Measurements from ENCODE around the gene VASH2. TPM values are rescaled to one million over a fixed set of nuclear protein-coding genes. Genes with fewer than 3 reads are reported as not detected.

Gene VASH2
- total RNA-seq, 1 donor from 2014 or later, result 0.07 TPM

GRCh38 chr1:212975111-212975918 lies 25.0 kb downstream of the VASH2 start:
- no peak for ATAC-seq (ENCODE audit: low read depth)
- no peaks in the 10 kb centered on the region for H3K36me3 Mint-ChIP-seq (ENCODE audit: low read depth)
- H3K27me3 Mint-ChIP-seq, result no peaks in the 10 kb centered on the region
- ChIA-PET CTCF (no interaction called here), POLR2A (no interaction called here)
- no peaks in the 10 kb centered on the region for H3K9me3 Mint-ChIP-seq
- TF ChIP-seq, protein P1, sequence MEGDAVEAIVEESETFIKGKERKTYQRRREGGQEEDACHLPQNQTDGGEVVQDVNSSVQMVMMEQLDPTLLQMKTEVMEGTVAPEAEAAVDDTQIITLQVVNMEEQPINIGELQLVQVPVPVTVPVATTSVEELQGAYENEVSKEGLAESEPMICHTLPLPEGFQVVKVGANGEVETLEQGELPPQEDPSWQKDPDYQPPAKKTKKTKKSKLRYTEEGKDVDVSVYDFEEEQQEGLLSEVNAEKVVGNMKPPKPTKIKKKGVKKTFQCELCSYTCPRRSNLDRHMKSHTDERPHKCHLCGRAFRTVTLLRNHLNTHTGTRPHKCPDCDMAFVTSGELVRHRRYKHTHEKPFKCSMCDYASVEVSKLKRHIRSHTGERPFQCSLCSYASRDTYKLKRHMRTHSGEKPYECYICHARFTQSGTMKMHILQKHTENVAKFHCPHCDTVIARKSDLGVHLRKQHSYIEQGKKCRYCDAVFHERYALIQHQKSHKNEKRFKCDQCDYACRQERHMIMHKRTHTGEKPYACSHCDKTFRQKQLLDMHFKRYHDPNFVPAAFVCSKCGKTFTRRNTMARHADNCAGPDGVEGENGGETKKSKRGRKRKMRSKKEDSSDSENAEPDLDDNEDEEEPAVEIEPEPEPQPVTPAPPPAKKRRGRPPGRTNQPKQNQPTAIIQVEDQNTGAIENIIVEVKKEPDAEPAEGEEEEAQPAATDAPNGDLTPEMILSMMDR (IDR thresholded peaks at IDR 0.05), result no peak
- no peak overlapping the region for H3K27ac Mint-ChIP-seq
- H3K4me1 Mint-ChIP-seq, result peaks cover 1% of the 10 kb centered on the region
- no peak overlapping the region for H3K4me3 Mint-ChIP-seq
- DNase-seq, result no peak
- intact Hi-C loops (cut with micrococcal nuclease), result no loop called here

- ChIA-PET POLR2A (interaction anchor here (0.8 kb wide), 1 partner anchor 18 kb away, joined by 3 read pairs; no protein-coding TSS in a partner anchor), CTCF (interaction anchor here (1.4 kb wide), 1 partner anchor 500 kb away, joined by 3 read pairs; no protein-coding TSS in a partner anchor)
- Mint-ChIP-seq H3K36me3 (ENCODE audit: low read depth) (no peaks in the 10 kb centered on the region), H3K9me3 (no peaks in the 10 kb centered on the region), H3K4me1 (peaks cover 1% of the 10 kb centered on the region), H3K27ac (no peak overlapping the region), H3K4me3 (no peak overlapping the region), H3K27me3 (no peaks in the 10 kb centered on the region)
- intact Hi-C loops (cut with micrococcal nuclease), result no loop called here
- ATAC-seq (ENCODE audit: low read depth) (no peak), DNase-seq (no peak)
- TF ChIP-seq, protein P1 (IDR thresholded peaks at IDR 0.05), result no peak
Measured at GRCh38 chr1:212976586-212976985, 26.2 kb downstream of the VASH2 start.

DNA sequence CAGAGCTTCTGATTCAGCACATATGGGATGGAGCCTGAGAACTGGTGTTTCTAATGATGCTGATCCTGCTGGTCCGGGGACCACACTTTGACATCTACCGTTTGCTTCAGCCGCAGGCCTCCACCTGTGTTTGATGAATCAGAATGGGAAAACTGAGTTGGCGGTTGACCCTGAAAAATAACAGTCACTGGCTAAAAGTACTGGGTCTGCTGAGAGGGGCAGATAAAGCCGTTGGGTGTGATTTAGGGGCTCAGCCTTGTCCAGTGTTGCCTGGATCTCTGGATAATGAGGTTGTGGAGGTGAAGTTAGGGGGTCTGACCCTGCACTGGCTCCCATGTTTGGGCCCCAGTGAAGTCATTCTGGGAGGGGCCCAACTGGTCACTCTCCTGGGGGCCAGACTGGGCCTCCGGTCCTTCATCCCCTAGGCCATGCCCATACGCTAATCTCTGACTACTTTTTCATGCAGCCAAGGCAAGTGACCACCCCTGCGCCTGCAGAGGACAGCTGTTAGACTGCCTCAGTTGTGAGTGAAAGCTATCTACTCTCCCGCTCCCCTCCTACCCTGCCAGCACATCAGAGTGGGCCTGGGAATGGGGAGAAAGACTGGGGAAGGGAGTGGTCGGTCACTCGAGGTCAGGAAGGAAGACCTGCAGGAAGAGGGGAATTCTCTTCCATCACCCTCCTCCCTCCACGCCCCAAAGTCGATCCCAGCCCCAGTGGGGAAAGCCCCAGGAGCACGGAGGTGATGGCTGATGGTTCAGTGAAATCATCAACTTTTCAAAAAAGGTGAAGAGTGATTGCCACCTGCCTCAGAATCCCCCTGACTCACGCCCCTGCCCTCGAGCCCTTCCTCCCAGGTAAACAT lies 27.7 kb downstream of the VASH2 start:
- Mint-ChIP-seq H3K4me3 (no peak overlapping the region), H3K27ac (no peak overlapping the region), H3K4me1 (peaks cover 1% of the 10 kb centered on the region), H3K9me3 (no peaks in the 10 kb centered on the region), H3K27me3 (no peaks in the 10 kb centered on the region), H3K36me3 (ENCODE audit: low read depth) (no peaks in the 10 kb centered on the region)
- ChIA-PET POLR2A (no interaction called here), CTCF (interaction anchor here (1.4 kb wide), 2 partner anchors 313 to 501 kb away, joined by 3 read pairs; no protein-coding TSS in a partner anchor)
- intact Hi-C loops (cut with micrococcal nuclease), result no loop called here
- ATAC-seq (ENCODE audit: low read depth) (no peak), DNase-seq (no peak)
- TF ChIP-seq, protein P1 (IDR thresholded peaks at IDR 0.05), result no peak

GRCh38 chr1:212979340-212980122 lies 29.2 kb downstream of the VASH2 start:
- CTCF ChIA-PET, result interaction anchor here (1.4 kb wide), 1 partner anchor 315 kb away, joined by 3 read pairs; no protein-coding TSS in a partner anchor
- H3K27ac Mint-ChIP-seq, result no peak overlapping the region

More at GRCh38 chr1:212979340-212980122, 29.2 kb downstream of the VASH2 start:
- no peaks in the 10 kb centered on the region for H3K36me3 Mint-ChIP-seq (ENCODE audit: low read depth)
- H3K4me1 Mint-ChIP-seq, result peaks cover 1% of the 10 kb centered on the region
- intact Hi-C loops (cut with micrococcal nuclease), result no loop called here
- TF ChIP-seq, protein P1 (IDR thresholded peaks at IDR 0.05), result no peak
- DNase-seq, result no peak
- H3K4me3 Mint-ChIP-seq, result no peak overlapping the region
- POLR2A ChIA-PET, result no interaction called here
- no peaks in the 10 kb centered on the region for H3K27me3 Mint-ChIP-seq
- H3K9me3 Mint-ChIP-seq, result no peaks in the 10 kb centered on the region
- ATAC-seq (ENCODE audit: low read depth), result peak; percentile 61
